K562 (cell line): ENCODE results near the gene CENPP. TPM values are rescaled to one million over a fixed set of nuclear protein-coding genes. Genes with fewer than 3 reads are reported as not detected.

Experiments used
- ATAC-seq: fragments of 200-7000 bp; cut with Tn5 transposase; 3 replicates; pipeline ENCODE4 v1.9.1; 2020; ENCODE audit warnings: moderate library complexity
- BruUV-seq: library from RNA; stranded (reverse); fragments of 400-500 nt; replicated peaks from 2 replicates; lab custom pipeline; 2021; lab: Mats Ljungman, UMichigan
- CTCF ChIA-PET: fragments of 300-600 bp; formaldehyde crosslinking; extraction: SDS; loops from one replicate; lab custom pipeline; 2021; ENCODE audit warnings: low intra/inter-chr PET ratio; lab: Yijun Ruan, JAX
- POLR2A ChIA-PET: fragments of 300-600, 350-650 bp; sonication (Branson Sonifier 250); formaldehyde crosslinking; extraction: SDS; loops from one replicate; lab custom pipeline; 2021; ENCODE audit warnings: antibody characterized with exemption, inconsistent platforms; lab: Yijun Ruan, JAX
- DNase-seq, 4 experiments: peaks; one replicate each; pipeline versions ENCODE4 v3.0.0 to v3.0.0-alpha.2; 2011 to 2018; ENCODE audit warnings: low spot score in 3 of 4, mixed read lengths in 3 of 4; ENCODE audit errors: extremely low read depth in 1 of 4
- FAIRE-seq: peaks from 2 replicates; lab custom pipeline; 2011; peaks lifted over from hg19 to GRCh38; lab: Jason Lieb, UNC
- H2AFZ ChIP-seq: 2 replicates; pipeline ENCODE4 v1.6.0; 2011; ENCODE audit warnings: low read depth, low read length, control low read depth, inconsistent platforms
- H3K27ac ChIP-seq: fragments of 200-600 bp; 3 replicates; pipeline ENCODE4 v1.8.0; 2011; ENCODE audit warnings: low read depth, mild to moderate bottlenecking, control low read depth, inconsistent platforms, low read length, moderate library complexity, mixed read lengths; ENCODE audit errors: extremely low read depth
- H3K27me3 ChIP-seq, 2 experiments: fragments of 300-600 bp in 1 of 2; 2 replicates in 1 of 2; 3 replicates in 1 of 2; pipeline versions ENCODE4 v1.6.0 to v1.8.0; 2011; ENCODE audit warnings: inconsistent platforms in 2 of 2, low read length in 2 of 2, mild to moderate bottlenecking in 1 of 2, mixed read lengths in 1 of 2, moderate library complexity in 1 of 2; ENCODE audit not compliant: control insufficient read depth in 2 of 2, insufficient read depth in 2 of 2
- H3K36me3 ChIP-seq: fragments of 300-600 bp; 3 replicates; pipeline ENCODE4 v1.8.0; 2011; ENCODE audit warnings: mild to moderate bottlenecking, low read length, inconsistent platforms; ENCODE audit not compliant: control insufficient read depth, insufficient read depth
- H3K4me1 ChIP-seq, 2 experiments: fragments of 200-600 bp in 1 of 2; replicated peaks in 1 of 2; 2 replicates in 1 of 2; 3 replicates in 1 of 2; pipeline versions ENCODE4 v1.5.1 to v1.8.0; 2011; ENCODE audit warnings: inconsistent platforms in 2 of 2, low read length in 2 of 2, mild to moderate bottlenecking in 1 of 2, mixed read lengths in 1 of 2, moderate library complexity in 1 of 2; ENCODE audit not compliant: control insufficient read depth in 2 of 2, insufficient read depth in 2 of 2
- H3K4me2 ChIP-seq: 2 replicates; pipeline ENCODE4 v1.6.1; 2011; ENCODE audit warnings: low read length, control low read depth, inconsistent platforms, mixed read lengths; ENCODE audit not compliant: insufficient read depth
- H3K4me3 ChIP-seq: fragments of 200-600 bp; sonication (generic), shearing (Covaris generic); 2 replicates; pipeline ENCODE4 v1.5.1; 2016; ENCODE audit warnings: control low read depth, inconsistent platforms
- H3K79me2 ChIP-seq: fragments of 200-600 bp; 3 replicates; pipeline ENCODE4 v1.8.0; 2011; ENCODE audit warnings: low read length, inconsistent platforms; ENCODE audit not compliant: control insufficient read depth, insufficient read depth
- H3K9ac ChIP-seq, 2 experiments: 2 replicates each; pipeline versions ENCODE4 v1.6.0 to v1.6.1; 2011; ENCODE audit warnings: low read depth in 2 of 2, low read length in 2 of 2, control low read depth in 1 of 2, inconsistent platforms in 1 of 2, mild to moderate bottlenecking in 1 of 2, mixed read lengths in 1 of 2; ENCODE audit not compliant: insufficient read depth in 1 of 2
- H3K9me1 ChIP-seq: one replicate; pipeline ENCODE4 v1.6.0; 2011; ENCODE audit warnings: inconsistent platforms, mild to moderate bottlenecking, low read length, moderate library complexity; ENCODE audit not compliant: control insufficient read depth, insufficient read depth
- H3K9me3 ChIP-seq: replicated peaks from 2 replicates; pipeline ENCODE4 v1.5.1; 2011; ENCODE audit warnings: low read depth, low read length, inconsistent platforms; ENCODE audit not compliant: control insufficient read depth, insufficient read depth
- H4K20me1 ChIP-seq: replicated peaks from 2 replicates; pipeline ENCODE4 v1.6.1; 2011; ENCODE audit warnings: low read length, inconsistent platforms, mixed read lengths; ENCODE audit not compliant: control insufficient read depth, insufficient read depth
- ARID3A ChIP-seq: IDR thresholded peaks from 2 replicates; pipeline ENCODE4 v1.6.1; 2012; ENCODE audit warnings: low read depth, low read length, improper control_type of control experiment, borderline replicate concordance
- BACH1 ChIP-seq: fragments of 200-800 bp; sonication (Bioruptor generic); IDR thresholded peaks from 2 replicates; pipeline ENCODE4 v1.6.1; 2016; ENCODE audit warnings: missing genetic modification characterization, missing compliant biosample characterization
- CCNT2 ChIP-seq: IDR thresholded peaks from 2 replicates; pipeline ENCODE4 v1.6.1; 2011; ENCODE audit warnings: borderline replicate concordance, low read depth, mild to moderate bottlenecking, moderate library complexity, mixed read lengths, low read length; ENCODE audit not compliant: insufficient read length; ENCODE audit errors: extremely low read depth
- CTBP1 ChIP-seq: fragments of 450-650 bp; IDR thresholded peaks from 2 replicates; pipeline ENCODE4 v1.6.1; 2016; ENCODE audit warnings: borderline replicate concordance
- HDAC1 ChIP-seq, 2 experiments: fragments of 450-650 bp; IDR thresholded peaks; 2 replicates each; pipeline ENCODE4 v1.6.1; 2016 to 2017; ENCODE audit warnings: inconsistent platforms in 1 of 2, mild to moderate bottlenecking in 1 of 2, moderate library complexity in 1 of 2
- ID3 ChIP-seq, 2 experiments: fragments of 250-450 bp in 1 of 2; fragments of 450-650 bp in 1 of 2; sonication (Bioruptor Pico) in 1 of 2; IDR thresholded peaks; 2 replicates each; pipeline versions ENCODE4 v1.6.1 to v1.8.0; 2016 to 2021; ENCODE audit warnings: mild to moderate bottlenecking in 2 of 2, moderate library complexity in 2 of 2, missing compliant biosample characterization in 1 of 2, missing genetic modification characterization in 1 of 2
- MECOM ChIP-seq: fragments of 250-450 bp; sonication (Bioruptor Pico); IDR thresholded peaks from 2 replicates; pipeline ENCODE4 v1.8.0; 2022; ENCODE audit warnings: inconsistent platforms
- NR3C1 ChIP-seq: sonication (generic); formaldehyde crosslinking; IDR thresholded peaks from 2 replicates; pipeline ENCODE4 v1.8.1; 2022; ENCODE audit warnings: missing genetic modification reagents
- RNF2 ChIP-seq: sonication (generic); IDR thresholded peaks from 2 replicates; pipeline ENCODE4 v1.6.1; 2016
- SMARCE1 ChIP-seq: fragments of 450-650 bp; IDR thresholded peaks from 2 replicates; pipeline ENCODE4 v1.7.1; 2016; ENCODE audit warnings: mild to moderate bottlenecking
- TAL1 ChIP-seq: fragments of 450-650 bp; IDR thresholded peaks from 2 replicates; pipeline ENCODE4 v1.6.1; 2016; ENCODE audit warnings: mild to moderate bottlenecking
- TFE3 ChIP-seq: fragments of 450-650 bp; formaldehyde crosslinking; IDR thresholded peaks from 2 replicates; pipeline ENCODE4 v1.4.0; 2020; ENCODE audit warnings: mild to moderate bottlenecking, mixed read lengths
- ZNF347 ChIP-seq: fragments of 450-650 bp; formaldehyde crosslinking; IDR thresholded peaks from 2 replicates; pipeline ENCODE4 v1.4.0; 2020; ENCODE audit warnings: low read depth, mild to moderate bottlenecking, moderate library complexity
- ZNF668 ChIP-seq: fragments of 250-450 bp; sonication (Bioruptor Pico); IDR thresholded peaks from 2 replicates; pipeline ENCODE4 v1.8.0; 2022; ENCODE audit warnings: mild to moderate bottlenecking, inconsistent platforms
- WGBS: fragments of 100-300 bp; shearing (Covaris generic); methylation state at CpG from one replicate; pipeline ENCODE4 v1.1.6; 2016; ENCODE audit warnings: low coverage, mixed read lengths; ENCODE audit not compliant: insufficient coverage; ENCODE audit errors: missing lambda C conversion rate; 5-methylcytosine and 5-hydroxymethylcytosine counted together
- in situ Hi-C: fragments of 300-500 bp; cut with MboI; formaldehyde crosslinking; loops from 4 replicates; pipeline ENCODE4 v1.15.0; 2018; ENCODE audit warnings: inconsistent platforms, mixed read lengths
- intact Hi-C: fragments of 100-400 bp; cut with micrococcal nuclease; formaldehyde crosslinking; loops from 2 replicates; pipeline ENCODE4 v1.14.2; 2022
- polyA plus RNA-seq, 8 experiments: library from polyadenylated mRNA; depleted of rRNA in 4 of 8; stranded (reverse) in 5 of 8; unstranded in 3 of 8; fragments of >200 nt; fragmentation: Nextera tagmentation in 2 of 8; fragmentation: Illumina TruSeq in 1 of 8; extraction: Ambion mirVana in 2 of 8; extraction: Trizol in 1 of 8; gene quantifications; 2 replicates each; pipeline versions ENCODE4 v1.2.1 to v1.2.3, GENCODE V29; 2011 to 2014; ENCODE audit warnings: inconsistent platforms in 1 of 8, missing spikeins in 1 of 8
- total RNA-seq, 7 experiments: library from RNA; depleted of rRNA in 6 of 7; stranded (reverse); fragments of >200 nt in 6 of 7; fragmentation: Illumina TruSeq in 2 of 7; extraction: Trizol in 2 of 7; gene quantifications; 2 replicates each; pipeline versions ENCODE4 v1.2.1 to v1.2.3, GENCODE V29; 2011 to 2021; ENCODE audit warnings: low replicate concordance in 1 of 7

The CENPP gene
- total and polyA plus RNA-seq, 9 of the 15 experiments (the other 6 are each of a cell fraction or from before 2014, with no cell fraction given): 8.0 to 28.5 (median 17.9) TPM

- 53% methylated on average over 10 of the region's 10 CpGs for WGBS
- Histone ChIP-seq H3K9ac (no peak overlapping the region; a peak in 1 of 4 replicates), H2AFZ (no peak overlapping the region), H3K27ac (no peak overlapping the region), H3K4me2 (no peak overlapping the region), H3K36me3 (no peaks in the 10 kb centered on the region), H3K4me3 (no peak overlapping the region), H3K9me1 (no peaks in the 10 kb centered on the region), H3K4me1 (no peaks in the 10 kb centered on the region), H3K79me2 (no peaks in the 10 kb centered on the region), H3K9me3 (no peaks in the 10 kb centered on the region; the same call in 1 of the 2 replicates), H3K27me3 (no peaks in the 10 kb centered on the region), H4K20me1 (no peaks in the 10 kb centered on the region)
- in situ Hi-C loops: no loop called here
- DNase-seq (no peak), FAIRE-seq (no peak), ATAC-seq (no peak)
- intact Hi-C loops: no loop called here
- BruUV-seq: no TSS peak
- no peak for TF ChIP-seq CTBP1
- TF ChIP-seq NR3C1: no peak
- no peak for TF ChIP-seq BACH1 (tag)
- TF ChIP-seq TAL1: no peak
- TF ChIP-seq ZNF347 (CRISPR knock-in tag): no peak
- TF ChIP-seq ZNF668 (CRISPR knock-in tag): no peak
- TF ChIP-seq CCNT2: no peak
- TF ChIP-seq TFE3 (CRISPR knock-in tag): no peak
- TF ChIP-seq MECOM (CRISPR knock-in tag): no peak
- no peak for TF ChIP-seq SMARCE1
- no peak for TF ChIP-seq ID3 (CRISPR knock-in tag; IDR thresholded peaks at IDR 0.05)
- no peak for TF ChIP-seq ID3 (tag; IDR thresholded peaks at IDR 0.05)
- no peak for TF ChIP-seq RNF2
- no peak for TF ChIP-seq ARID3A
- TF ChIP-seq HDAC1 (IDR thresholded peaks at IDR 0.05): no peak
- POLR2A ChIA-PET: interaction anchor here (0.6 to 1.1 kb wide), 3 partner anchors 75 to 337 kb away, joined by 3 to 4 read pairs (median 3); no protein-coding TSS in a partner anchor
- CTCF ChIA-PET: no interaction called here
These were observed 276.7 kb downstream of the CENPP start for GRCh38 chr9:92602413-92602812.
